HG02571 (cell line): Measurements from ENCODE around the gene FBXW11.
"Not testable (repeated sequence)": the region's sequence is repeated elsewhere in the genome, so short reads cannot be mapped to it uniquely, and the experiment has no call there.

Source experiments
- ATAC-seq: cut with Tn5 transposase; IDR thresholded peaks from one replicate; pipeline ENCODE4 v1.9.1; 2021; ENCODE audit warnings: mild to moderate bottlenecking, moderate library complexity; ENCODE audit not compliant: unreplicated experiment

FBXW11 gene

GRCh38 chr5:171986772-171987171, 19.7 kb downstream of the FBXW11 start:
- ATAC-seq, result no peak

GRCh38 chr5:171984748-171985419, 21.6 kb downstream of the FBXW11 start:
- no peak for ATAC-seq

DNA sequence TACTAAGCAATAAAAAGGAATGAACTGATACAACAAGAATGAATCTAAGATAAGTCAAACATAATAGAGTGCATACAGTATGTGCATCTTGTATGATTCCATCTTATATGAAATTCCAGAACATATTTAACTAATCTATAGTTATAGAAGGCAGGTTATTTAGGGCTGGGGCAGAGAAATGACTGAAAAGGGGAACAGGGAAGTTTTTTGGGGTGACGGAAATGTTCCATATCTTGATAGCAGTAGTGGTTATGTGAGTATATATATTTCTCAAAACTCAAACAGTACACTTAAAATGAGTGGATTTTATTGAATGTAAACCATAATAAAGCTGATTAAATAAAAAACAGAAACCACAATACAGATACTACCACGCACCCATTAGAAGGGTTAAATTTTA, 24.6 kb downstream of the FBXW11 start:
- no peak for ATAC-seq

GRCh38 chr5:171980792-171981191, 25.6 kb downstream of the FBXW11 start:
- no peak for ATAC-seq

DNA sequence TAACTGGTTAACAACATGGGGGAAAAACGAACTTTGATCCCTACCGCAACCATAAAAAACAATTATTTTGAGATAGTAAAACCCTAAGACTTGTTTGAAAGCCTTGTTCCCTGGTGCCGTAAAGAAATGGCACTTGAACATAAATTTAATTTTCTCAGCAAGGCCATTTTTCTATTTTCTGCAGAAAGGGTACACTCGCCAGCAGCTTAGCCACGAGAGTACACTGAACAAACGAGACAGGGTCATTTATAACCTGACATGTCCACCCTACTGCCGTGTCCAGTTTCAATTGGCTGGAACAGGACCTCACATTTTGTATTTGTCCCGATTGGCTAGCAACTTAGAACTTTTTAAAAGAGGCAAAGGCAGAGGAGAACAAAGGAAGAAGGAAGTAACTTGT, 26.8 kb downstream of the FBXW11 start:
- no peak for ATAC-seq

DNA sequence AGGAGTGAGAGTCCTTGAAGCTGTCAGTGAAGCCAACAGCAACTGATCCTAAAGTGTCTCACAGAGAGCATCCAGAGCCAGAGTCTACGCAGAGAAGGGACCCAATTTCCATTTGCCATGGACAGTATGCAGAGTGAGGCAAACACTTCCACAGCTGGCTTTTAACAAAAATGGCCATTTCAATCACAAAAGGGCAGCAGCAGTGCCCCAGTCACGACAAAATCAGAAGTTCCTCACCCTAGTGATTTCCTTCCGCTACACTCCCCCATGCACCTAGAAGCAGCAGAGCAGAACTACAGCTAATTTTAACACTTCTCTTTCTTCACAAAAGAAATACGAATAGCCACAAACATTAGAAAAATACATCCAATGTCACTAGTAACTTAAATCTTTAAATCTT, 27.9 kb downstream of the FBXW11 start:
- no peak for ATAC-seq

DNA sequence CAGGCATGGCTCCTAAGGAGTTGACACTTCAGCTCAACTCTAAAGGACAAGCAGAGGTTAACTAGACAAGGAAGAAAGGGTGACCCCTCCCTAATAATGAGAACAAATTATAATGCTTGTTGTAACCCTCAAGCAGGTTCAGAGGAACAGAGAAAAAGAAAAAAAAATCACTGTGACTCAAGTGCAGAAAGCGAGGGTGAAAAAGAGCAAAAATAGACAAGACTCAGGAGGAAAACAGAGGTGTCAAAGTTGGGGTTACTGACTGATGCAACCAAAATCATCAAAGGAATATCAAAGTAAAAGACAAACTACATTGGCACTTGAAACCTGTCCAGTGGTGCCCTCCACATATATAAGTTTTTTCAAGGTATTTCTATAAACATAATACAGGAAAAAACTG, 28.4 kb downstream of the FBXW11 start:
- ATAC-seq, result no peak

DNA sequence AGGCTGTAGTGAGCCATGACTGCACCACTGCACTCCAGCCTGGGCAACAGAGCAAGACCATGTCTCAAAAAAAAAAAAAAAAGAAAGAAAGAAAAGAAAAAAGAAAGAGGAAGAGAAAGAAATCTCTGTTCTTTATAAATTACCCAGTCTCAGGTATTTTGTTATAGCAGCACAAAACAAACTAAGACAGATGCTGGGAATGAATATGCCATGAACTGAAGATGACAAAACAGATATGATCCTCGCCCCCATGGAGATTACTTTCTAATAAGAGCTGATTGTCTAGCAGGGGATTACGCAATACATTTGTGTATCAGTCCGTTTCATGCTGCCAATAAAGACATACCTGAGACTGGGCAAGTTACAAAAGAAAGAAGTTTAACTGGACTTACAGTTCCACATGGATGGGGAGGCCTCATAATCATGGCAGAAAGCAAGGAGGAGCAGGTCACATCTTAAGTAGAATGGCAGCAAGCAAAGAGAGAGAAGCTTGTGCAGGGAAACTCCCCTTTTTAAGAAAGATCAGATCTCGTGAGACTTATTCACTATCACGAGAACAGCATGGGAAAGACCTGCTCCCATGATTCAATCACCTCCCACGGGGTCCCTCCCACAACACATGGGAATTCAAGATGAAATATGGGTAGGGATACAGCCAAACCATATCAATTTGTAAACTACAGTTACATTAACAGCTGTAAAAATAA, 29.0 kb downstream of the FBXW11 start:
- not testable (repeated sequence) for ATAC-seq

GRCh38 chr5:171975877-171976667, 30.4 kb downstream of the FBXW11 start:
- no peak for ATAC-seq

- no peak for ATAC-seq
Observed at GRCh38 chr5:171975262-171975876, 31.1 kb downstream of the FBXW11 start.

DNA sequence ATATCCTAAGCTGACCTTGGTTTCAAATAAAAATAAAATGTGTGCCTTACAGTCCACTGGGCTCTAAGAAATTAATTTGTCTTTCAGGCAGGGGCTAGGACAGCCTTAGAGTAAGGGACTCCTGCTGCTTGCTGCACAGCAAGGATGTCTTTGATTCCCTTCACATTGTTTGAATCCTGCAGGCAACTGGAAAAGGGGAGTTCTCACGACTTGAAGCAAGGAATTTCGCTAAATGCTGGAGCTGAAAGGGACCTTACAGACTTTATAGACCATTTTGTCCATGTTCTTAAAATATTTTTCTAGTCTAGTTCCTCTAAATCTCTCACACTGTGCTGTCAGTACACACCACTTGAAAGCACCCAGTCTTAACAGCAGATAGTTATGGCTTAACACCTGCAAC, 35.6 kb downstream of the FBXW11 start:
- ATAC-seq, result no peak

DNA sequence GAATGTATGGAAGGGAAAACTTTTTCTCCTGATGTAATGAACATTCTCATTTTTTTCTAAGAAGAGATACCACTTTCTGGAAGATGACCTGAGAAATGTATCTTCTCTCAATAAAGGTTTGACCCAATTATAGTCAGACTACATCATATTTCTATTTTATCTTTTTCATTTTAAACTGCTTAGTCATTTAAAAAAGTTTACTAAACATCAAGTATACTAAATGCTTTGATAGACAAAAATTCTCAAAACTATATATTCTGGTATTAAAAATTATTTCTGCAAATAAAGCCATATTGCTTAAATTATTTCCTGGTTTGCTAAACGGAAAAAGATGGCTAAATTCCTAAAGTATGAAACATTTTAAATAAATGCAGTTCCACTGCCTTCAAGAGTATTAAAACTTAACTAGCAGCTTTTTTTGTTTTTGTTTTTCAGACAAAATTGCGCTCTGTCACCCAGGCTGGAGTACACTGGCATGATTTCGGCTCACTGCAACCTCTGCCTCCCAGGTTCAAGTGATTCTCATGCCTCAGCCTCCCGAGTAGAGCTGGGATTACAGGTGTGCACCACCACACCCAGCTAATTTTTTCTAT, 37.1 kb downstream of the FBXW11 start:
- no peak for ATAC-seq

DNA sequence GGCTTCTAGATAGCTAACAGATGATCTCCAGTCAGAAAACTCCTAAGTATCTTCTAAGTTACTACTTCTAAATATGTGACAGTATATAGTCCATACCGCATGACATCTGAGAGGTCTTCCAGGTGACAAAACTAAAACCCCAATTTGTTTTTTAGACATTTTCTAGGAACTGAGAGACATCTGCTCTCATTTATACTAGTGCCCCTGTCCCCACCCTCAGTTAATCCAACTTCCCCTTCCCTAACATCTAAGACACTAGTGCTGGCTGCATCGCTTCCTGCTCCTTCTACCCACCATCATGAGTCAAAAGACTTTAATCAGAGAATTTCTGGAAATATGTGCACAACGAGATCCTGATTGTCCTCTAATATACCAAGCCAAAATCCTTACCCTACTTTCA, 37.9 kb downstream of the FBXW11 start:
- no peak for ATAC-seq

- no peak for ATAC-seq
Observed at GRCh38 chr5:171966964-171967363, 39.5 kb downstream of the FBXW11 start.

- no peak for ATAC-seq
Observed at GRCh38 chr5:171966270-171966669, 40.2 kb downstream of the FBXW11 start.

GRCh38 chr5:171965745-171966144, 40.7 kb downstream of the FBXW11 start:
- ATAC-seq, result no peak

DNA sequence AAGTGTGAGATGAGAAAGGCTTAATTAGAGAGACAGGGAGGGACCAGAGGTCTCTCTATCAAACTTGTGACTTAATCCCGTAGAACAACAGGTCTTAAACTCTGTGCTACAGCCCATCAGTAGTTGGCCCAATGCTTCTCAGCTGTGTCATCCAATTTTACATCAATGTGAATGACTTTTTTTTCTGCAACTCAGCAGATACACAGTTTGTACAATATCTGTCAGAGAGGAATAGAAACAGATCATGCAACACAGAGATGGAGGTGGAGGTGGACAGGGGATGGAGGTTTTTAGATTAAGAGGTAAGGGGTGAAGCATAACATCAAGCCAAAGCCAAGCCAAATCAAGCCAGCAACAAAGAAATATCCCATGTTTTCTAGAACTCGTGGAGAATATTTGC, 43.0 kb downstream of the FBXW11 start:
- no peak for ATAC-seq

DNA sequence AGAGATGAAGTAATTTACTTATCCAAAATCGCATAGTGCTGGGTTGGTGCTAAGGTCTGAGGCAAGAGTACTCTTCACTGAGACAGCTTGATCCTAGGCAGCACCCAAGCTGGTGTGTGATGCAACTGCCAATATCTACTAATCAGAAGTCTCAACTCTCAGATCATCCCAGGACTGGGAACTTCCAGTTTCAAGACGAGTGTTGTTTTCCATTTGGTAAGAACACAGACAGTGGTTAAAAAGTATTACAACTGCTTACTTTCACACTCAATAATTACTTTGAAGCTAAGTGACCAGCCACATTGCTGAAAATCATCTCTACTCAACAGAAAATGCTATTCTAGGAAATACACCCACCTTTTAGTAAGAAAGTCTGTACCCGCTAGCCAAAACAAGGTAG, 45.3 kb downstream of the FBXW11 start:
- peak; percentile 78 for ATAC-seq

- no peak for ATAC-seq
Observed at GRCh38 chr5:171957591-171958251, 48.7 kb downstream of the FBXW11 start.

- ATAC-seq, result no peak
Observed at GRCh38 chr5:171956887-171957495, 49.4 kb downstream of the FBXW11 start.
